ENCODE data around the gene CRTC3.

CRTC3 gene

DNA sequence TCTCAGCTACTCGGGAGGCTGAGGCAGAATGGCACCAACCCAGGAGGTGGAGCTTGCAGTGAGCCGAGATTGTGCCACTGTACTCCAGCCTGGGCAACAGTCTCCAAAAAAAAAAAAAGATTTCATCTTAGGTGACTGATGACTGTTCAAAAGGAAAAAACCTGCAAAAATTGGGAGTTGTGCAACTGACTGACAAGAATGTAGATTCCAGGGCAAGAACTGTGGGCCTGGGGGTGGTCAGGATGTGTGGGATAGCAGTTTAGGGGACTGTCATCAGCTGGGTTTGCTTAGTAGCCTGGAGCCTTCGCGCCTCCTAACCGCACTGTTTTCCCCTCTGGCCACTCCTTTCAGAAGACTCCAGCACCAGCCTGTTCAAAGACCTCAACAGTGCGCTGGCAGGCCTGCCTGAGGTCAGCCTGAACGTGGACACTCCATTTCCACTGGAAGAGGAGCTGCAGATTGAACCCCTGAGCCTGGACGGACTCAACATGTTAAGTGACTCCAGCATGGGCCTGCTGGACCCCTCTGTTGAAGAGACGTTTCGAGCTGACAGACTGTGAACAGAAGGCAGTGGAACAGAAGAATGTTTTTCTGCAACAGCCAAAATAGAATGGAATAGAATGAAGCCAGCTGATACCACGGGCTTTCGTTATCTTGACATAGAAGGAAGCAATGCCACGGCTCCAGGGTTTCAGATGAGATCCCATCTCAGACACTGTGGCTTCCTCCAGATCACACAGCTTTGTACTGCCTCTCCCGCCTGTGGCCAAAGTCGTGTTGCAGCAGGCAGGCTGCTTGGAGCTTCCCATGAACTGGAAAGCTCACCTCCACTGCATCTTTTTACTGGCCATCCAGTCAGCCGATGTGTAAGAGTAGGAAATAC, 112.1 kb downstream of the CRTC3 start:
- peak in 1 of 2 donors; percentile 58 for DNase-seq
- H3K9me3 ChIP-seq = no peaks in the 10 kb centered on the region
- TF ChIP-seq, protein P1, sequence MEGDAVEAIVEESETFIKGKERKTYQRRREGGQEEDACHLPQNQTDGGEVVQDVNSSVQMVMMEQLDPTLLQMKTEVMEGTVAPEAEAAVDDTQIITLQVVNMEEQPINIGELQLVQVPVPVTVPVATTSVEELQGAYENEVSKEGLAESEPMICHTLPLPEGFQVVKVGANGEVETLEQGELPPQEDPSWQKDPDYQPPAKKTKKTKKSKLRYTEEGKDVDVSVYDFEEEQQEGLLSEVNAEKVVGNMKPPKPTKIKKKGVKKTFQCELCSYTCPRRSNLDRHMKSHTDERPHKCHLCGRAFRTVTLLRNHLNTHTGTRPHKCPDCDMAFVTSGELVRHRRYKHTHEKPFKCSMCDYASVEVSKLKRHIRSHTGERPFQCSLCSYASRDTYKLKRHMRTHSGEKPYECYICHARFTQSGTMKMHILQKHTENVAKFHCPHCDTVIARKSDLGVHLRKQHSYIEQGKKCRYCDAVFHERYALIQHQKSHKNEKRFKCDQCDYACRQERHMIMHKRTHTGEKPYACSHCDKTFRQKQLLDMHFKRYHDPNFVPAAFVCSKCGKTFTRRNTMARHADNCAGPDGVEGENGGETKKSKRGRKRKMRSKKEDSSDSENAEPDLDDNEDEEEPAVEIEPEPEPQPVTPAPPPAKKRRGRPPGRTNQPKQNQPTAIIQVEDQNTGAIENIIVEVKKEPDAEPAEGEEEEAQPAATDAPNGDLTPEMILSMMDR (IDR thresholded peaks at IDR 0.05) = no peak
- no peaks in the 10 kb centered on the region for H3K27me3 ChIP-seq
- no peak overlapping the region for H3K27ac ChIP-seq
- H3K4me3 ChIP-seq = no peak overlapping the region
- peaks cover 54 to 80% (median 56%) of the 10 kb centered on the region in 3 donors for H3K36me3 ChIP-seq
- H3K4me1 ChIP-seq = no peaks in the 10 kb centered on the region
- intact Hi-C loops (cut with DNase I; ENCODE audit: low total_unique reads) = no loop called here

DNA sequence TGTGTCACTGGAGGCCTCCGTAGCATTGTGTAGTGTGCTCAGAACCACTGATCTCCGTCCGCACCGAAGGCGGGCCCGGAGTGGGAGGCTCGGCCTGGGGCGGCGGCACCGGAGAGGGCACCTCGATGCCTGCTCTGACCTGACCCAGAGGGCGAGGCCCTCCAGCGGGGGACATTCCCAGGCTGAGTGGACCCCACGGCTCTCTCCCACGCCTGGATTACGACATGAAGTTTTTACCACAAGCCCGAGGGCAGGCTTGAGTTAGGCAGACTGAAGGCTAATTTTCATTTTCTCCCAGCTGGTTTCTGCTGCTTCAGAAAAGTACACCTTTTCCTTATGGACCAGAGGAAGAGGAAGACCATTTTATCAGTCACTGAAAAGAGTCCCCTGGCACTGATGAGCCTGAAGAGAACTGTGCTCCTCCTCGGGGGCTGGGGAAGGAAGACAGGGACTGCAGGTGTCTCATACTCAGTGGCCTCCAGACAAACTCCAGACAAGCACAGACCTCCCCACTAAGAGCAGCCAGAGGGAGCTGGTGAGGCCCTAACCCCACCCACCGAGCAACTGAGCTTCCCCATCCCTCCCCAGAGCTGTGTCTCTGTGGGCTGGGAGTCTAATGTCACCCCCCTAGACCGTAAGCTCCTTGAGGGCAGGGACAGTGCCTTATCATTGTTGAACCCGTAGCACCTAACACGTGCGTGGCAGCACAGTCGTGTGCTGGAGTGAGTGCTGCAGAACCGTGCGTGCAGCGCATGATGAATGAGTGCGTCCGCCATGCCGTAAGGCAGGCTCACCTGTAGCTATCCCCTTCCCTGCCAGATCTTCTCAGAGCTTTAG, 113.0 kb downstream of the CRTC3 start:
- Histone ChIP-seq H3K9me3 (no peaks in the 10 kb centered on the region), H3K27me3 (no peaks in the 10 kb centered on the region), H3K4me1 (peaks cover 0 to under 1% (median 0%) of the 10 kb centered on the region in 4 donors), H3K27ac (no peak overlapping the region), H3K4me3 (no peak overlapping the region), H3K36me3 (peaks cover 54 to 80% (median 56%) of the 10 kb centered on the region in 3 donors)
- intact Hi-C loops (cut with DNase I; ENCODE audit: low total_unique reads) = no loop called here
- TF ChIP-seq, protein P1 (IDR thresholded peaks at IDR 0.05) = no peak
- peak in 1 of 2 donors; percentile 46 for DNase-seq

DNA sequence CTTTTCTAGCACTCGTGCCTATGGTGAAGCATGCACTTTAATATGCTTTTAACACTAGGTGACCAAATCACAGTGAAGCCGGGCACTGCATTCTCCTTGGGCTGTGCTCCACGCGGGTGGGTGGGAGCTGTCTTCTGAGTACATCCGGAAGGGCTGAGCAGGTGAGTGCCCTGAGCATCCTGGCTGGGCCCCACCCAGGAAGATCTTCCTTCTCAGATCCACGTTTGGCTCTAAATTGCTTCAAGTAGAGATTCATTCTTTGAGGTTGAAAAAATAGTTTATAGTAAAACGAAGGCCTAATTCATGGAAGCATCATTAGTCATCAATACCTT, 113.5 kb downstream of the CRTC3 start:
- Histone ChIP-seq H3K36me3 (peaks cover 53 to 75% (median 54%) of the 10 kb centered on the region in 3 donors), H3K27ac (no peak overlapping the region), H3K4me1 (peaks cover 0 to 6% (median 3%) of the 10 kb centered on the region in 4 donors), H3K4me3 (no peak overlapping the region), H3K9me3 (no peaks in the 10 kb centered on the region), H3K27me3 (no peaks in the 10 kb centered on the region)
- TF ChIP-seq, protein P1 (IDR thresholded peaks at IDR 0.05) = no peak
- DNase-seq = no peak
- intact Hi-C loops (cut with DNase I; ENCODE audit: low total_unique reads) = no loop called here

DNA sequence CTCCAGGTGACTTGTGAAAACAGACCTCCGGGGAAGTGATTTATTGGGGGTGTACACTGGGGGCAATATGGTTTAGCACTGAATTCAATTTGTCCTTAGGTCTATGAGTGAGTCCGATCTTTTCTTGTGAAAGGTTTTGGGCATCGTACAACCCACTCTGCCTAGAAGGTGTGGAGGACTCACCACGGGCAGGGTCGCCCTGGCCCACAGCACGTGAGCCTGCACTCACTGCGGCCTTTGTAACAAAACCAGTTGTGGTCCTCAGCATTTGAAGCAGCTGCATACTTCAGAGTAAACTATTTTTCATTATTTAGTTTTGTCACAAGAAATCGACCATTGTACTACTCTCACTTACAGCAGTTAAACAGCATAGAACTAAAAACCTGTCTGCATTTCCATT, 114.8 kb downstream of the CRTC3 start:
- Histone ChIP-seq H3K4me1 (peaks cover 0 to 11% (median 7%) of the 10 kb centered on the region in 4 donors), H3K27me3 (no peaks in the 10 kb centered on the region), H3K27ac (no peak overlapping the region), H3K36me3 (peaks cover 41 to 63% (median 44%) of the 10 kb centered on the region in 3 donors), H3K4me3 (no peak overlapping the region), H3K9me3 (no peaks in the 10 kb centered on the region)
- TF ChIP-seq, protein P1 (IDR thresholded peaks at IDR 0.05) = no peak
- intact Hi-C loops (cut with DNase I; ENCODE audit: low total_unique reads) = no loop called here
- peak in 1 of 2 donors; percentile 57 for DNase-seq

DNA sequence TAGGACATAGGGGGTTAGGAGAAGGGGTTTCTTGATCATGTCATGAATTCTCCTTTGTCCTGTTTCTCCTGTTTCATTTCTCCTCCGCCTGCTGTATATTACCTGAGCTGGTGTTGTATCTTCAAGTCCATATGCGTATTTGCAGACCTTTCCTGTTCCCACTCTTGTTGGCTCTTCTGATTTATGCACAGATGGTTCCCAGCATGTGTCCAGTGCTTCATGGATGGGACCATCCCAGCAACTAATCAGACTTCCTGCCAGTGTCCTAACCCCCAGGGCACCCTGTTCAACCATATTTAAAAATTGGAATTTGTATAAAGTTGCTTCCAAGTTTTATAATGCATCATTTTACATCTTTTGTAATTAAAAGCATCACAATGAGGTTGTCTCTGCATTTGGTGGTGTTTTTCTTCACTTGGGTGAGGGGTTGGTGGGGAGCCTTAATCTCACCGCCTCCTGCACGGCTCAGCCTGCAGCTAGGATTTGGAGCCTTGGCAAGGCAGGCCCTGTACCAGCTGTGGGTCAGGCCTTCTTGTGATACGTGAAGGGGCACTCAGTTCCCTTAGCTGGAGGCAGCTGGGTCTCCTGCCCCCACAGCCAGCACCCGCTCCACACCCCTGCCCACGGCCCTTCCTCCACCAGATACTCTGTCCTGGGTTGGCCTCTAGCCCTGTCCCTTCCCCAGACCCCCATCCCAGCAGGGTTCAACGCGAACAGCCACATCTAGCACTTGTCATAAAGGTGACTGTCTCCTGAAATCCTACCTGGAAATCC, 115.4 kb downstream of the CRTC3 start:
- peak in 1 of 2 donors; percentile 57 for DNase-seq
- Histone ChIP-seq H3K4me3 (no peak overlapping the region), H3K9me3 (no peaks in the 10 kb centered on the region), H3K27ac (peak overlapping the region; percentile 34 to 56), H3K27me3 (no peaks in the 10 kb centered on the region), H3K4me1 (peaks cover 0 to 11% (median 7%) of the 10 kb centered on the region in 4 donors), H3K36me3 (peaks cover 37 to 57% (median 39%) of the 10 kb centered on the region in 3 donors)
- intact Hi-C loops (cut with DNase I; ENCODE audit: low total_unique reads) = loop anchor here (5.0 kb wide), 1 partner anchor 47 kb away; no protein-coding TSS in a partner anchor
- TF ChIP-seq, protein P1 (IDR thresholded peaks at IDR 0.05) = no peak

All from tibial artery (tissue), 4 donors.